GM19463 (cell line): ENCODE data around the gene IFT122.
"Not testable (repeated sequence)": the region's sequence is repeated elsewhere in the genome, so short reads cannot be mapped to it uniquely, and the experiment has no call there.

ENCODE experiments used
- ATAC-seq: cut with Tn5 transposase; IDR thresholded peaks from one replicate; pipeline ENCODE4 v1.9.1; 2021; ENCODE audit warnings: mild to moderate bottlenecking, moderate library complexity; ENCODE audit not compliant: unreplicated experiment

IFT122 gene

GRCh38 chr3:129439817-129440617 lies at the start of gene IFT122, which contains the start of gene MBD4:
Gene IFT122, plus strand, starts transcription at chr3:129440224. Its CDS starts 107 bp downstream, at chr3:129440331.
Gene MBD4, minus strand, starts transcription at chr3:129439948. Its CDS starts 115 bp downstream, at chr3:129439833.
- peak; percentile 82 for ATAC-seq

- ATAC-seq, result not testable (repeated sequence)
These were observed 48.4 kb upstream of the IFT122 start for GRCh38 chr3:129391583-129391982.

GRCh38 chr3:129392106-129392887 lies 47.7 kb upstream of the IFT122 start:
- not testable (repeated sequence) for ATAC-seq

- ATAC-seq, result no peak
These were observed 46.8 kb upstream of the IFT122 start for GRCh38 chr3:129393271-129393670.

GRCh38 chr3:129393760-129394564 lies 46.1 kb upstream of the IFT122 start:
- not testable (repeated sequence) for ATAC-seq

- ATAC-seq, result peak; percentile 11
These were observed 41.2 kb upstream of the IFT122 start for GRCh38 chr3:129398803-129399144.

- ATAC-seq, result peak; percentile 87
These were observed 40.7 kb upstream of the IFT122 start for GRCh38 chr3:129399145-129399894.

- no peak for ATAC-seq
These were observed 40.1 kb upstream of the IFT122 start for GRCh38 chr3:129399895-129400357.

- ATAC-seq, result no peak
These were observed 37.8 kb upstream of the IFT122 start for GRCh38 chr3:129402210-129402609.

GRCh38 chr3:129402616-129403015 lies 37.4 kb upstream of the IFT122 start:
- no peak for ATAC-seq

- ATAC-seq, result no peak
These were observed 36.6 kb upstream of the IFT122 start for GRCh38 chr3:129403450-129403849.

GRCh38 chr3:129404130-129404529 lies 35.9 kb upstream of the IFT122 start:
- no peak for ATAC-seq

- ATAC-seq, result no peak
These were observed 35.4 kb upstream of the IFT122 start for GRCh38 chr3:129404610-129405009.

GRCh38 chr3:129409541-129409940 lies 30.5 kb upstream of the IFT122 start:
- no peak for ATAC-seq

- ATAC-seq, result no peak
These were observed 29.1 kb upstream of the IFT122 start for GRCh38 chr3:129410971-129411370.

GRCh38 chr3:129412542-129413198 lies 27.4 kb upstream of the IFT122 start:
- ATAC-seq, result no peak

- not testable (repeated sequence) for ATAC-seq
These were observed 26.8 kb upstream of the IFT122 start for GRCh38 chr3:129413238-129413637.

- peak; percentile 92 for ATAC-seq
These were observed 26.1 kb upstream of the IFT122 start for GRCh38 chr3:129413687-129414506.

- no peak for ATAC-seq
These were observed 24.6 kb upstream of the IFT122 start for GRCh38 chr3:129415378-129415777.
